HCT116 (cell line): Measurements from ENCODE around the gene SDK1. TPM values are rescaled to one million over a fixed set of nuclear protein-coding genes. Genes with fewer than 3 reads are reported as not detected.

Experiments used
- ATAC-seq: fragments of 200-7000 bp; cut with Tn5 transposase; 2 replicates; pipeline ENCODE4 v1.9.1; 2020; ENCODE audit warnings: mild to moderate bottlenecking, moderate library complexity
- BruUV-seq: library from RNA; stranded (reverse); fragments of 400-500 nt; replicated peaks from 2 replicates; lab custom pipeline; 2021; lab: Mats Ljungman, UMichigan
- CTCF ChIA-PET: fragments of 300-600 bp; sonication (Branson Sonifier 250); formaldehyde crosslinking; loops from one replicate; lab custom pipeline; 2021; ENCODE audit warnings: antibody characterized with exemption; lab: Charles Lee
- POLR2A ChIA-PET: fragments of 300-600, 350-600 bp; sonication (Branson Sonifier 250); formaldehyde crosslinking; loops from one replicate; lab custom pipeline; 2021; ENCODE audit warnings: antibody characterized with exemption; lab: Charles Lee
- RAD21 ChIA-PET, 2 experiments: fragments of 300-600 bp; sonication (Branson Sonifier 250); formaldehyde crosslinking; loops; one replicate each; lab custom pipeline; 2023; ENCODE audit warnings: low total read pairs in 2 of 2; ENCODE audit not compliant: uncharacterized antibody in 2 of 2, unreplicated experiment in 2 of 2, low non-redundant PET in 1 of 2; lab: Charles Lee
- DNase-seq: peaks from one replicate; pipeline ENCODE4 v3.0.0-alpha.2; 2010; ENCODE audit warnings: low read depth, low spot score
- H2AFZ ChIP-seq: fragments of 200-600 bp; shearing (Covaris generic), sonication (generic); 2 replicates; pipeline ENCODE4 v1.6.1; 2017; ENCODE audit warnings: low read depth, mixed run types, mixed read lengths, antibody characterized with exemption, low read length; ENCODE audit not compliant: poor library complexity, severe bottlenecking
- H3K27ac ChIP-seq: 2 replicates; pipeline ENCODE4 v1.5.1; 2012; ENCODE audit warnings: low read depth, low read length
- H3K27me3 ChIP-seq: fragments of 200-600 bp; sonication (generic); 2 replicates; pipeline ENCODE4 v1.6.1; 2016; ENCODE audit warnings: mixed run types, low read length, mixed read lengths; ENCODE audit not compliant: insufficient read depth
- H3K36me3 ChIP-seq, 2 experiments: fragments of 200-500 bp in 1 of 2; fragments of 200-600 bp in 1 of 2; sonication (Bioruptor generic) in 1 of 2; sonication (generic) in 1 of 2; 2 replicates each; pipeline versions ENCODE4 v1.5.1 to v1.6.1; 2014 to 2016; ENCODE audit warnings: low read length in 2 of 2, inconsistent platforms in 1 of 2, mixed read lengths in 1 of 2, mixed run types in 1 of 2; ENCODE audit not compliant: insufficient read depth in 2 of 2, control insufficient read depth in 1 of 2
- H3K4me1 ChIP-seq, 2 experiments: fragments of 200-600 bp in 1 of 2; sonication (generic) in 1 of 2; 2 replicates each; pipeline versions ENCODE4 v1.5.1 to v1.6.1; 2012 to 2017; ENCODE audit warnings: low read length in 2 of 2, inconsistent platforms in 1 of 2, mild to moderate bottlenecking in 1 of 2, mixed read lengths in 1 of 2, mixed run types in 1 of 2, moderate library complexity in 1 of 2; ENCODE audit not compliant: insufficient read depth in 2 of 2, control insufficient read depth in 1 of 2
- H3K4me2 ChIP-seq: fragments of 200-600 bp; sonication (generic); 2 replicates; pipeline ENCODE4 v1.6.1; 2017; ENCODE audit warnings: mixed run types, low read length, mixed read lengths
- H3K4me3 ChIP-seq, 2 experiments: fragments of 200-600 bp in 1 of 2; sonication (generic) in 1 of 2; replicated peaks in 1 of 2; 2 replicates each; pipeline ENCODE4 v1.5.1; 2011 to 2016; ENCODE audit warnings: low read length in 2 of 2, control low read depth in 1 of 2, low read depth in 1 of 2, mild to moderate bottlenecking in 1 of 2, mixed read lengths in 1 of 2, mixed run types in 1 of 2
- H3K79me2 ChIP-seq: fragments of 200-600 bp; sonication (generic); 2 replicates; pipeline ENCODE4 v1.6.1; 2017; ENCODE audit warnings: mild to moderate bottlenecking, mixed run types, low read length, moderate library complexity, mixed read lengths; ENCODE audit not compliant: insufficient read depth
- H3K9ac ChIP-seq: fragments of 200-600 bp; sonication (generic); 2 replicates; pipeline ENCODE4 v1.6.1; 2016; ENCODE audit warnings: low read length, mixed read lengths
- H3K9me2 ChIP-seq: fragments of 200-600 bp; sonication (generic), shearing (Covaris generic); 2 replicates; pipeline ENCODE4 v1.6.1; 2017; ENCODE audit warnings: mixed run types, mild to moderate bottlenecking, moderate library complexity; ENCODE audit not compliant: insufficient read depth
- H3K9me3 ChIP-seq, 2 experiments: fragments of 200-500 bp in 1 of 2; fragments of 200-600 bp in 1 of 2; sonication (Bioruptor generic) in 1 of 2; sonication (generic) in 1 of 2; 2 replicates each; pipeline ENCODE4 v1.6.1; 2014 to 2017; ENCODE audit warnings: low read length in 2 of 2, mixed read lengths in 2 of 2, inconsistent platforms in 1 of 2, low read depth in 1 of 2, mild to moderate bottlenecking in 1 of 2, mixed run types in 1 of 2, moderate library complexity in 1 of 2; ENCODE audit not compliant: control insufficient read depth in 1 of 2, insufficient read depth in 1 of 2
- H4K20me1 ChIP-seq: fragments of 200-600 bp; sonication (generic), shearing (Covaris generic); 2 replicates; pipeline ENCODE4 v1.6.1; 2017; ENCODE audit warnings: mixed run types, mild to moderate bottlenecking, moderate library complexity; ENCODE audit not compliant: insufficient read depth
- CBX3 ChIP-seq: IDR thresholded peaks from 2 replicates; pipeline ENCODE4 v1.6.1; 2012; ENCODE audit warnings: low read depth
- CEBPB ChIP-seq: IDR thresholded peaks from 2 replicates; pipeline ENCODE4 v1.6.1; 2012; ENCODE audit warnings: low read depth
- EGR1 ChIP-seq: IDR thresholded peaks from 2 replicates; pipeline ENCODE4 v1.6.1; 2012; ENCODE audit warnings: low read depth
- EZH2phosphoT487 ChIP-seq: fragments of 200-600 bp; IDR thresholded peaks from 2 replicates; pipeline ENCODE4 v1.6.1; 2018; ENCODE audit warnings: antibody characterized with exemption, borderline replicate concordance
- FOSL1 ChIP-seq: IDR thresholded peaks from 2 replicates; pipeline ENCODE4 v1.6.1; 2012; ENCODE audit warnings: low read depth
- JUND ChIP-seq: IDR thresholded peaks from 2 replicates; pipeline ENCODE4 v1.6.1; 2012
- MAX ChIP-seq: IDR thresholded peaks from 2 replicates; pipeline ENCODE4 v1.6.1; 2012
- POLR2A ChIP-seq: IDR thresholded peaks from 2 replicates; pipeline ENCODE4 v1.7.0; 2011; ENCODE audit warnings: borderline replicate concordance; ENCODE audit not compliant: insufficient read depth, insufficient read length; ENCODE audit errors: extremely low read depth
- POLR2AphosphoS5 ChIP-seq: IDR thresholded peaks from 2 replicates; pipeline ENCODE4 v1.6.1; 2011; ENCODE audit warnings: mild to moderate bottlenecking, low read depth, low read length, moderate library complexity
- RAD21 ChIP-seq: IDR thresholded peaks from 2 replicates; pipeline ENCODE4 v1.6.1; 2012; ENCODE audit warnings: low read depth, mild to moderate bottlenecking
- REST ChIP-seq: IDR thresholded peaks from 2 replicates; pipeline ENCODE4 v1.6.1; 2012; ENCODE audit warnings: low read depth
- SIN3A ChIP-seq: IDR thresholded peaks from 2 replicates; pipeline ENCODE4 v1.6.1; 2012; ENCODE audit warnings: low read depth
- SP1 ChIP-seq: IDR thresholded peaks from 2 replicates; pipeline ENCODE4 v1.6.1; 2012; ENCODE audit warnings: low read depth
- SRF ChIP-seq: IDR thresholded peaks from 2 replicates; pipeline ENCODE4 v1.6.1; 2012; ENCODE audit warnings: low read depth
- TCF7L2 ChIP-seq: IDR thresholded peaks from 2 replicates; pipeline ENCODE4 v1.7.0; 2011; ENCODE audit warnings: borderline replicate concordance, inconsistent platforms; ENCODE audit not compliant: insufficient read depth, insufficient read length; ENCODE audit errors: extremely low read depth
- YY1 ChIP-seq: IDR thresholded peaks from 2 replicates; pipeline ENCODE4 v1.6.1; 2011; ENCODE audit warnings: low read length, low read depth, moderate library complexity, mild to moderate bottlenecking; ENCODE audit not compliant: insufficient replicate concordance; ENCODE audit errors: extremely low read depth
- ZBTB33 ChIP-seq: IDR thresholded peaks from 2 replicates; pipeline ENCODE4 v1.6.1; 2011; ENCODE audit warnings: mild to moderate bottlenecking, low read length, moderate library complexity; ENCODE audit not compliant: insufficient replicate concordance; ENCODE audit errors: extremely low read depth
- ZFX ChIP-seq: fragments of 450-650 bp; IDR thresholded peaks from 2 replicates; pipeline ENCODE4 v1.6.1; 2017
- ZNF274 ChIP-seq: fragments of 200-500 bp; sonication (Bioruptor generic); IDR thresholded peaks from 2 replicates; pipeline ENCODE4 v1.6.1; 2014; ENCODE audit warnings: mild to moderate bottlenecking, low read depth, low read length, inconsistent platforms
- intact Hi-C: fragments of 100-400 bp; cut with micrococcal nuclease; formaldehyde crosslinking; loops from 2 replicates; pipeline ENCODE4 v1.10.0; 2022
- total RNA-seq: library from RNA; stranded (reverse); gene quantifications from one replicate; pipeline ENCODE4 v1.2.1, GENCODE V29; 2021; ENCODE audit not compliant: unreplicated experiment

The SDK1 gene
- total RNA-seq, 1 experiment from 2014 or later = 0.05 TPM

- intact Hi-C loops = no loop called here
- Histone ChIP-seq H3K36me3 (no peaks in the 10 kb centered on the region), H3K27ac (no peak overlapping the region), H3K9me2 (no peaks in the 10 kb centered on the region), H3K4me1 (peaks cover 0 to 8% of the 10 kb centered on the region in 2 experiments; a peak in 1 of 4 replicates), H4K20me1 (no peaks in the 10 kb centered on the region), H3K9ac (no peak overlapping the region), H2AFZ (no peak overlapping the region), H3K4me2 (no peak overlapping the region), H3K4me3 (no peak overlapping the region), H3K79me2 (no peaks in the 10 kb centered on the region), H3K27me3 (peaks cover 13% of the 10 kb centered on the region), H3K9me3 (no peaks in the 10 kb centered on the region)
- no TSS peak for BruUV-seq
- ATAC-seq = no peak
- POLR2A ChIA-PET = no interaction called here
- no peak for TF ChIP-seq MAX
- TF ChIP-seq SP1 = no peak
- no peak for TF ChIP-seq CEBPB
- TF ChIP-seq EGR1 = no peak
- TF ChIP-seq SRF = no peak
- TF ChIP-seq JUND = no peak
- TF ChIP-seq RAD21 = no peak
- no peak for TF ChIP-seq POLR2A
- TF ChIP-seq YY1 = no peak
- TF ChIP-seq POLR2AphosphoS5 = no peak
- no peak for TF ChIP-seq TCF7L2
- TF ChIP-seq FOSL1 = no peak
- TF ChIP-seq ZFX = no peak
- no peak for TF ChIP-seq SIN3A
- no peak for TF ChIP-seq CBX3
- TF ChIP-seq ZNF274 = no peak
- TF ChIP-seq REST = no peak
- no peak for TF ChIP-seq ZBTB33
- TF ChIP-seq EZH2phosphoT487 = no peak
- RAD21 ChIA-PET = no interaction called here
- CTCF ChIA-PET = no interaction called here
- no peak for DNase-seq
These were observed 531.1 kb downstream of the SDK1 start for GRCh38 chr7:3832199-3832598.
